ENCODE measurements around the gene HOXD13.

HOXD13 gene

GRCh38 chr2:176072951-176073904, 19.3 kb upstream of the HOXD13 start:
- Histone ChIP-seq H3K9me3 (ENCODE audit: control insufficient read depth, low read length) (peaks cover 3% of the 10 kb centered on the region), H3K36me3 (ENCODE audit: control insufficient read depth, insufficient read depth, low read length) (no peaks in the 10 kb centered on the region), H3K4me3 (ENCODE audit: insufficient read depth, low read depth, low read length, poor library complexity, severe bottlenecking) (no peak overlapping the region), H3K4me1 (ENCODE audit: control insufficient read depth, insufficient read depth, low read length, poor library complexity, severe bottlenecking) (no peaks in the 10 kb centered on the region), H3K27me3 (replicated peaks; ENCODE audit: control insufficient read depth, insufficient read depth, low read length, poor library complexity, severe bottlenecking) (peaks cover 79% of the 10 kb centered on the region), H3K27ac (ENCODE audit: insufficient read depth, low read length, poor library complexity, severe bottlenecking) (no peak overlapping the region)
- no peak for DNase-seq

- Histone ChIP-seq H3K27me3 (replicated peaks; ENCODE audit: control insufficient read depth, insufficient read depth, low read length, poor library complexity, severe bottlenecking) (peaks cover 80% of the 10 kb centered on the region), H3K36me3 (ENCODE audit: control insufficient read depth, insufficient read depth, low read length) (no peaks in the 10 kb centered on the region), H3K9me3 (ENCODE audit: control insufficient read depth, low read length) (peaks cover 3% of the 10 kb centered on the region), H3K4me1 (ENCODE audit: control insufficient read depth, insufficient read depth, low read length, poor library complexity, severe bottlenecking) (peaks cover 5% of the 10 kb centered on the region), H3K4me3 (ENCODE audit: insufficient read depth, low read depth, low read length, poor library complexity, severe bottlenecking) (no peak overlapping the region), H3K27ac (ENCODE audit: insufficient read depth, low read length, poor library complexity, severe bottlenecking) (no peak overlapping the region)
- DNase-seq = no peak
These were observed 17.5 kb upstream of the HOXD13 start for GRCh38 chr2:176074919-176075425.

GRCh38 chr2:176075481-176075880, 17.0 kb upstream of the HOXD13 start:
- Histone ChIP-seq H3K9me3 (ENCODE audit: control insufficient read depth, low read length) (peaks cover 3% of the 10 kb centered on the region), H3K27ac (ENCODE audit: insufficient read depth, low read length, poor library complexity, severe bottlenecking) (no peak overlapping the region), H3K4me3 (ENCODE audit: insufficient read depth, low read depth, low read length, poor library complexity, severe bottlenecking) (no peak overlapping the region), H3K36me3 (ENCODE audit: control insufficient read depth, insufficient read depth, low read length) (no peaks in the 10 kb centered on the region), H3K27me3 (replicated peaks; ENCODE audit: control insufficient read depth, insufficient read depth, low read length, poor library complexity, severe bottlenecking) (peaks cover 78% of the 10 kb centered on the region), H3K4me1 (ENCODE audit: control insufficient read depth, insufficient read depth, low read length, poor library complexity, severe bottlenecking) (peaks cover 5% of the 10 kb centered on the region)
- no peak for DNase-seq

- Histone ChIP-seq H3K9me3 (ENCODE audit: control insufficient read depth, low read length) (peaks cover 5% of the 10 kb centered on the region), H3K36me3 (ENCODE audit: control insufficient read depth, insufficient read depth, low read length) (no peaks in the 10 kb centered on the region), H3K4me3 (ENCODE audit: insufficient read depth, low read depth, low read length, poor library complexity, severe bottlenecking) (no peak overlapping the region), H3K27ac (ENCODE audit: insufficient read depth, low read length, poor library complexity, severe bottlenecking) (no peak overlapping the region), H3K27me3 (replicated peaks; ENCODE audit: control insufficient read depth, insufficient read depth, low read length, poor library complexity, severe bottlenecking) (peaks cover 76% of the 10 kb centered on the region), H3K4me1 (ENCODE audit: control insufficient read depth, insufficient read depth, low read length, poor library complexity, severe bottlenecking) (peaks cover 5% of the 10 kb centered on the region)
- no peak for DNase-seq
These were observed 16.5 kb upstream of the HOXD13 start for GRCh38 chr2:176076063-176076462.

GRCh38 chr2:176076796-176077195, 15.7 kb upstream of the HOXD13 start:
- Histone ChIP-seq H3K27me3 (replicated peaks; ENCODE audit: control insufficient read depth, insufficient read depth, low read length, poor library complexity, severe bottlenecking) (peaks cover 76% of the 10 kb centered on the region), H3K9me3 (ENCODE audit: control insufficient read depth, low read length) (peaks cover 12% of the 10 kb centered on the region), H3K4me1 (ENCODE audit: control insufficient read depth, insufficient read depth, low read length, poor library complexity, severe bottlenecking) (peaks cover 5% of the 10 kb centered on the region), H3K27ac (ENCODE audit: insufficient read depth, low read length, poor library complexity, severe bottlenecking) (no peak overlapping the region), H3K4me3 (ENCODE audit: insufficient read depth, low read depth, low read length, poor library complexity, severe bottlenecking) (no peak overlapping the region), H3K36me3 (ENCODE audit: control insufficient read depth, insufficient read depth, low read length) (no peaks in the 10 kb centered on the region)
- no peak for DNase-seq

GRCh38 chr2:176078541-176079284, 13.8 kb upstream of the HOXD13 start:
- no peak for DNase-seq
- peaks cover 16% of the 10 kb centered on the region for H3K9me3 ChIP-seq (ENCODE audit: control insufficient read depth, low read length)
- peaks cover 78% of the 10 kb centered on the region for H3K27me3 ChIP-seq (replicated peaks; ENCODE audit: control insufficient read depth, insufficient read depth, low read length, poor library complexity, severe bottlenecking)
- peaks cover 5% of the 10 kb centered on the region for H3K4me1 ChIP-seq (ENCODE audit: control insufficient read depth, insufficient read depth, low read length, poor library complexity, severe bottlenecking)
- no peak overlapping the region for H3K4me3 ChIP-seq (ENCODE audit: insufficient read depth, low read depth, low read length, poor library complexity, severe bottlenecking)
- H3K36me3 ChIP-seq (ENCODE audit: control insufficient read depth, insufficient read depth, low read length) = no peaks in the 10 kb centered on the region
- H3K27ac ChIP-seq (ENCODE audit: insufficient read depth, low read length, poor library complexity, severe bottlenecking) = no peak overlapping the region

- Histone ChIP-seq H3K4me3 (ENCODE audit: insufficient read depth, low read depth, low read length, poor library complexity, severe bottlenecking) (no peak overlapping the region), H3K4me1 (ENCODE audit: control insufficient read depth, insufficient read depth, low read length, poor library complexity, severe bottlenecking) (peaks cover 5% of the 10 kb centered on the region), H3K27ac (ENCODE audit: insufficient read depth, low read length, poor library complexity, severe bottlenecking) (no peak overlapping the region), H3K36me3 (ENCODE audit: control insufficient read depth, insufficient read depth, low read length) (no peaks in the 10 kb centered on the region), H3K27me3 (replicated peaks; ENCODE audit: control insufficient read depth, insufficient read depth, low read length, poor library complexity, severe bottlenecking) (peaks cover 79% of the 10 kb centered on the region), H3K9me3 (ENCODE audit: control insufficient read depth, low read length) (peaks cover 20% of the 10 kb centered on the region)
- no peak for DNase-seq
These were observed 13.2 kb upstream of the HOXD13 start for GRCh38 chr2:176079285-176079830.

GRCh38 chr2:176079831-176080539, 12.5 kb upstream of the HOXD13 start:
- H3K4me3 ChIP-seq (ENCODE audit: insufficient read depth, low read depth, low read length, poor library complexity, severe bottlenecking) = no peak overlapping the region

GRCh38 chr2:176080540-176081375, 11.8 kb upstream of the HOXD13 start:
- H3K9me3 ChIP-seq (ENCODE audit: control insufficient read depth, low read length) = peaks cover 28% of the 10 kb centered on the region
- no peak overlapping the region for H3K27ac ChIP-seq (ENCODE audit: insufficient read depth, low read length, poor library complexity, severe bottlenecking)
- no peak overlapping the region for H3K4me3 ChIP-seq (ENCODE audit: insufficient read depth, low read depth, low read length, poor library complexity, severe bottlenecking)
- H3K27me3 ChIP-seq (replicated peaks; ENCODE audit: control insufficient read depth, insufficient read depth, low read length, poor library complexity, severe bottlenecking) = peaks cover 79% of the 10 kb centered on the region
- H3K4me1 ChIP-seq (ENCODE audit: control insufficient read depth, insufficient read depth, low read length, poor library complexity, severe bottlenecking) = peaks cover 5% of the 10 kb centered on the region
- no peak for DNase-seq
- H3K36me3 ChIP-seq (ENCODE audit: control insufficient read depth, insufficient read depth, low read length) = no peaks in the 10 kb centered on the region

More at GRCh38 chr2:176079831-176080539, 12.5 kb upstream of the HOXD13 start:
- H3K27ac ChIP-seq (ENCODE audit: insufficient read depth, low read length, poor library complexity, severe bottlenecking) = no peak overlapping the region
- H3K4me1 ChIP-seq (ENCODE audit: control insufficient read depth, insufficient read depth, low read length, poor library complexity, severe bottlenecking) = peaks cover 5% of the 10 kb centered on the region
- no peaks in the 10 kb centered on the region for H3K36me3 ChIP-seq (ENCODE audit: control insufficient read depth, insufficient read depth, low read length)
- peaks cover 79% of the 10 kb centered on the region for H3K27me3 ChIP-seq (replicated peaks; ENCODE audit: control insufficient read depth, insufficient read depth, low read length, poor library complexity, severe bottlenecking)
- DNase-seq = no peak
- H3K9me3 ChIP-seq (ENCODE audit: control insufficient read depth, low read length) = peaks cover 22% of the 10 kb centered on the region

Data from effector memory CD4-positive, alpha-beta T cell (primary cell).